Bone marrow (tissue), 2 donors: ENCODE data around the gene CNTNAP4.

Experiments used
- DNase-seq, 2 donors: peaks; one replicate each; lab custom pipeline; 2025; lab: John Stamatoyannopoulos, UW

The CNTNAP4 gene

GRCh38 chr16:76583945-76584344 is 306.7 kb downstream of the CNTNAP4 start:
- no peak for DNase-seq

GRCh38 chr16:76598498-76598897 is 321.3 kb downstream of the CNTNAP4 start:
- no peak for DNase-seq

GRCh38 chr16:76607317-76607716 is 330.1 kb downstream of the CNTNAP4 start:
- no peak for DNase-seq
